ENCODE results near the gene CYP4Z1. TPM values are rescaled to one million over a fixed set of nuclear protein-coding genes. Genes with fewer than 3 reads are reported as not detected.
"Not testable (repeated sequence)": the region's sequence is repeated elsewhere in the genome, so short reads cannot be mapped to it uniquely, and the experiment has no call there.

The CYP4Z1 gene
- total and polyA plus RNA-seq, 2 donors (not counting 1 experiment from before 2014, with no cell fraction given) = not detected

- TF ChIP-seq CTCF (IDR thresholded peaks at IDR 0.05) (no peak), EZH2 (IDR thresholded peaks at IDR 0.05; ENCODE audit: borderline replicate concordance, insufficient read depth, low read depth, low read length, poor library complexity, severe bottlenecking) (no peak)
- no peak within 1 kb of the TSS for H3K27ac ChIP-seq (ENCODE audit: low read length in 2 of 2)
- CTCF ChIA-PET = no interaction called here
- H3K27me3 ChIP-seq (replicated peaks in 1 of 4; ENCODE audit: control extremely low read depth in 1 of 4, control insufficient read depth in 3 of 4, insufficient read depth in 4 of 4, low read length in 3 of 4) = no peaks in the 10 kb centered on the region
- no peaks in the 10 kb centered on the region for H4K20me1 ChIP-seq (ENCODE audit: control insufficient read depth, insufficient read depth, low read length, poor library complexity, severe bottlenecking)
- H3K4me2 ChIP-seq (replicated peaks; ENCODE audit: low read depth, low read length, poor library complexity, severe bottlenecking) = no peak within 1 kb of the TSS
- POLR2A ChIA-PET = no interaction called here
- Mint-ChIP-seq H3K27ac (no peak within 1 kb of the TSS), H3K4me1 (no peaks in the 10 kb centered on the region), H3K27me3 (peaks cover 10% of the 10 kb centered on the region), H3K4me3 (no peak within 1 kb of the TSS), H3K9me3 (ENCODE audit: insufficient read depth) (peaks cover 3% of the 10 kb centered on the region)
- no peaks in the 10 kb centered on the region for H3K79me2 ChIP-seq (ENCODE audit: control insufficient read depth, insufficient read depth, low read length)
- H3K36me3 ChIP-seq (replicated peaks in 1 of 2; ENCODE audit: control extremely low read depth in 1 of 2, control insufficient read depth in 1 of 2, extremely low read depth in 1 of 2, insufficient read depth in 2 of 2, low read length in 1 of 2) = no peaks in the 10 kb centered on the region
- ATAC-seq (ENCODE audit: low read depth) (no peak), DNase-seq (no peak)
- intact Hi-C loops (cut with micrococcal nuclease) = no loop called here
- no peak within 1 kb of the TSS for H3K9ac ChIP-seq (ENCODE audit: low read length)
- 100% methylated on average over 2 of the region's 4 CpGs for WGBS (ENCODE audit: insufficient coverage)
- no peak within 1 kb of the TSS for H2AFZ ChIP-seq (ENCODE audit: insufficient read depth, low read depth, low read length, poor library complexity, severe bottlenecking)
- no peak within 1 kb of the TSS for H3K4me3 ChIP-seq (ENCODE audit: control extremely low read depth in 1 of 5, extremely low read depth in 1 of 5, insufficient read depth in 1 of 5, low read depth in 2 of 5, low read length in 4 of 5)
- no peaks in the 10 kb centered on the region for H3K9me3 ChIP-seq (ENCODE audit: control extremely low read depth in 1 of 3, control insufficient read depth in 2 of 3, insufficient read depth in 1 of 3, low read length in 2 of 3)
- H3K4me1 ChIP-seq (ENCODE audit: control insufficient read depth in 2 of 2, insufficient read depth in 2 of 2, low read length in 2 of 2) = no peaks in the 10 kb centered on the region
These were observed 70.2 kb downstream of the CYP4Z1 start, which contains the start of gene CYP4A22 for GRCh38 chr1:47137198-47137597. Gene CYP4A22 (plus strand): TSS chr1:47137441. CDS start chr1:47137486, 45 bp downstream.

GRCh38 chr1:47137925-47138615 is 71.0 kb downstream of the CYP4Z1 start:
- H3K27me3 ChIP-seq (replicated peaks in 1 of 4; ENCODE audit: control extremely low read depth in 1 of 4, control insufficient read depth in 3 of 4, insufficient read depth in 4 of 4, low read length in 3 of 4) = no peaks in the 10 kb centered on the region
- no peaks in the 10 kb centered on the region for H3K4me1 Mint-ChIP-seq
- intact Hi-C loops (cut with micrococcal nuclease) = no loop called here
- ATAC-seq (ENCODE audit: low read depth) = no peak
- H3K4me3 ChIP-seq (ENCODE audit: control extremely low read depth in 1 of 5, extremely low read depth in 1 of 5, insufficient read depth in 1 of 5, low read depth in 2 of 5, low read length in 4 of 5) = no peak overlapping the region
- H2AFZ ChIP-seq (ENCODE audit: insufficient read depth, low read depth, low read length, poor library complexity, severe bottlenecking) = no peak overlapping the region
- H3K27ac Mint-ChIP-seq = no peak overlapping the region
- H3K27ac ChIP-seq (ENCODE audit: low read length in 2 of 2) = no peak overlapping the region
- no peak for DNase-seq
- H3K27me3 Mint-ChIP-seq = peaks cover 11% of the 10 kb centered on the region
- H3K9me3 Mint-ChIP-seq (ENCODE audit: insufficient read depth) = no peaks in the 10 kb centered on the region
- POLR2A ChIA-PET = no interaction called here
- no peaks in the 10 kb centered on the region for H3K36me3 ChIP-seq (replicated peaks in 1 of 2; ENCODE audit: control extremely low read depth in 1 of 2, control insufficient read depth in 1 of 2, extremely low read depth in 1 of 2, insufficient read depth in 2 of 2, low read length in 1 of 2)
- H3K9ac ChIP-seq (ENCODE audit: low read length) = no peak overlapping the region
- 94% methylated on average over 5 of the region's 5 CpGs for WGBS (ENCODE audit: insufficient coverage)
- TF ChIP-seq EZH2 (IDR thresholded peaks at IDR 0.05; ENCODE audit: borderline replicate concordance, insufficient read depth, low read depth, low read length, poor library complexity, severe bottlenecking) = no peak
- TF ChIP-seq CTCF (IDR thresholded peaks at IDR 0.05) = no peak
- H3K4me1 ChIP-seq (ENCODE audit: control insufficient read depth in 2 of 2, insufficient read depth in 2 of 2, low read length in 2 of 2) = no peaks in the 10 kb centered on the region
- H3K4me2 ChIP-seq (replicated peaks; ENCODE audit: low read depth, low read length, poor library complexity, severe bottlenecking) = no peak overlapping the region
- no peaks in the 10 kb centered on the region for H3K79me2 ChIP-seq (ENCODE audit: control insufficient read depth, insufficient read depth, low read length)
- no peaks in the 10 kb centered on the region for H4K20me1 ChIP-seq (ENCODE audit: control insufficient read depth, insufficient read depth, low read length, poor library complexity, severe bottlenecking)
- H3K9me3 ChIP-seq (ENCODE audit: control extremely low read depth in 1 of 3, control insufficient read depth in 2 of 3, insufficient read depth in 1 of 3, low read length in 2 of 3) = no peaks in the 10 kb centered on the region
- CTCF ChIA-PET = no interaction called here
- H3K4me3 Mint-ChIP-seq = no peak overlapping the region

- not testable (repeated sequence) for DNase-seq
These were observed 73.3 kb downstream of the CYP4Z1 start for GRCh38 chr1:47140358-47140757.

More at GRCh38 chr1:47140358-47140757, 73.3 kb downstream of the CYP4Z1 start:
- H3K9ac ChIP-seq (ENCODE audit: low read length); intact Hi-C loops (cut with micrococcal nuclease); ATAC-seq (ENCODE audit: low read depth); CTCF ChIA-PET; H4K20me1 ChIP-seq (ENCODE audit: control insufficient read depth, insufficient read depth, low read length, poor library complexity, severe bottlenecking); H3K9me3 ChIP-seq (ENCODE audit: control extremely low read depth in 1 of 3, control insufficient read depth in 2 of 3, insufficient read depth in 1 of 3, low read length in 2 of 3); H3K27ac Mint-ChIP-seq; H2AFZ ChIP-seq (ENCODE audit: insufficient read depth, low read depth, low read length, poor library complexity, severe bottlenecking); H3K4me2 ChIP-seq (replicated peaks; ENCODE audit: low read depth, low read length, poor library complexity, severe bottlenecking); H3K36me3 ChIP-seq (replicated peaks in 1 of 2; ENCODE audit: control extremely low read depth in 1 of 2, control insufficient read depth in 1 of 2, extremely low read depth in 1 of 2, insufficient read depth in 2 of 2, low read length in 1 of 2); H3K27me3 Mint-ChIP-seq; POLR2A ChIA-PET; H3K79me2 ChIP-seq (ENCODE audit: control insufficient read depth, insufficient read depth, low read length); H3K4me3 Mint-ChIP-seq; H3K27me3 ChIP-seq (replicated peaks in 1 of 4; ENCODE audit: control extremely low read depth in 1 of 4, control insufficient read depth in 3 of 4, insufficient read depth in 4 of 4, low read length in 3 of 4); H3K4me1 ChIP-seq (ENCODE audit: control insufficient read depth in 2 of 2, insufficient read depth in 2 of 2, low read length in 2 of 2); H3K27ac ChIP-seq (ENCODE audit: low read length in 2 of 2); H3K4me3 ChIP-seq (ENCODE audit: control extremely low read depth in 1 of 5, extremely low read depth in 1 of 5, insufficient read depth in 1 of 5, low read depth in 2 of 5, low read length in 4 of 5); H3K4me1 Mint-ChIP-seq; H3K9me3 Mint-ChIP-seq (ENCODE audit: insufficient read depth): not testable (repeated sequence)
- WGBS (ENCODE audit: insufficient coverage) = 20% methylated on average over 1 of the region's 3 CpGs

Measured in B cell (primary cell).